Cerebellar nuclear complex (tissue), 1 donor: ENCODE measurements around the gene ZEB1.
"Not testable (repeated sequence)": the region's sequence is repeated elsewhere in the genome, so short reads cannot be mapped to it uniquely, and the experiment has no call there.

Experiments used
- DNase-seq, 2 experiments: peaks; one replicate each; lab custom pipeline; 2025; lab: John Stamatoyannopoulos, UW

Gene ZEB1

GRCh38 chr10:31366703-31367102 is 47.7 kb downstream of the ZEB1 start:
- DNase-seq: no peak

GRCh38 chr10:31368724-31369123 is 49.7 kb downstream of the ZEB1 start:
- no peak for DNase-seq

GRCh38 chr10:31372439-31372838 is 53.4 kb downstream of the ZEB1 start:
- no peak for DNase-seq

GRCh38 chr10:31374146-31374696 is 55.2 kb downstream of the ZEB1 start:
- no peak for DNase-seq

GRCh38 chr10:31381171-31381570 is 62.2 kb downstream of the ZEB1 start:
- no peak for DNase-seq

GRCh38 chr10:31381766-31382316 is 62.8 kb downstream of the ZEB1 start:
- DNase-seq: no peak

- no peak for DNase-seq
These were observed 65.0 kb downstream of the ZEB1 start for GRCh38 chr10:31383810-31384588.

- DNase-seq: no peak
These were observed 65.6 kb downstream of the ZEB1 start for GRCh38 chr10:31384589-31384949.

GRCh38 chr10:31390804-31391203 is 71.8 kb downstream of the ZEB1 start:
- DNase-seq: no peak

- no peak for DNase-seq
These were observed 74.8 kb downstream of the ZEB1 start for GRCh38 chr10:31393844-31394243.

- no peak for DNase-seq
These were observed 76.7 kb downstream of the ZEB1 start for GRCh38 chr10:31395695-31396094.

GRCh38 chr10:31396376-31396775 is 77.4 kb downstream of the ZEB1 start:
- no peak for DNase-seq

GRCh38 chr10:31397852-31398251 is 78.8 kb downstream of the ZEB1 start:
- DNase-seq: no peak

- no peak for DNase-seq
These were observed 80.2 kb downstream of the ZEB1 start for GRCh38 chr10:31399171-31399570.

GRCh38 chr10:31399631-31400030 is 80.6 kb downstream of the ZEB1 start:
- DNase-seq: no peak

- DNase-seq: no peak
These were observed 82.3 kb downstream of the ZEB1 start for GRCh38 chr10:31401287-31401686.

- DNase-seq: no peak
These were observed 85.6 kb downstream of the ZEB1 start for GRCh38 chr10:31404640-31405039.

GRCh38 chr10:31405829-31406228 is 86.8 kb downstream of the ZEB1 start:
- DNase-seq: not testable (repeated sequence)

GRCh38 chr10:31412397-31412796 is 93.4 kb downstream of the ZEB1 start:
- DNase-seq: not testable (repeated sequence)

GRCh38 chr10:31413325-31413724 is 94.3 kb downstream of the ZEB1 start:
- DNase-seq: no peak

GRCh38 chr10:31418481-31418880 is 99.5 kb downstream of the ZEB1 start:
- DNase-seq: no peak

GRCh38 chr10:31419394-31420063 is 100.5 kb downstream of the ZEB1 start:
- DNase-seq: no peak

GRCh38 chr10:31421322-31421721 is 102.3 kb downstream of the ZEB1 start:
- DNase-seq: no peak
